Left lung (tissue), 10 donors: ENCODE data around the gene PTCD3. TPM values are rescaled to one million over a fixed set of nuclear protein-coding genes. Genes with fewer than 3 reads are reported as not detected.

Experiments used
- ATAC-seq: fragments of 200-7000 bp; cut with Tn5 transposase; one replicate; pipeline ENCODE4 v1.9.1; 2020; ENCODE audit warnings: moderate library complexity
- DNase-seq, 4 donors: peaks; one replicate each; pipeline ENCODE4 v3.0.0-alpha.2; 2013 to 2020
- H3K27ac ChIP-seq, 2 donors: fragments of 200-600 bp; sonication (generic) in 1 of 2; one replicate each; pipeline versions ENCODE4 v1.5.0 to v1.8.0; 2020 to 2021
- H3K27me3 ChIP-seq, 2 donors: fragments of 200-600 bp; sonication (generic) in 1 of 2; one replicate each; pipeline versions ENCODE4 v1.5.0 to v1.8.0; 2020 to 2021
- H3K36me3 ChIP-seq, 2 donors: fragments of 200-600 bp; sonication (generic) in 1 of 2; one replicate each; pipeline versions ENCODE4 v1.5.0 to v1.8.0; 2020 to 2021
- H3K4me1 ChIP-seq, 2 donors: fragments of 200-600 bp; one replicate each; pipeline ENCODE4 v1.8.0; 2021
- H3K4me3 ChIP-seq, 2 donors: fragments of 200-600 bp; sonication (generic) in 1 of 2; one replicate each; pipeline versions ENCODE4 v1.5.0 to v1.8.0; 2020 to 2021; ENCODE audit warnings: mild to moderate bottlenecking in 1 of 2
- H3K9me3 ChIP-seq, 2 donors: fragments of 200-600 bp; sonication (generic) in 1 of 2; one replicate each; pipeline versions ENCODE4 v1.5.0 to v1.8.0; 2020 to 2021
- intact Hi-C, 2 donors: fragments of 100-400 bp; cut with DNase I; formaldehyde crosslinking; loops; one replicate each; pipeline versions ENCODE4 v1.11.2 to v1.14.2; 2022
- polyA plus RNA-seq, 6 donors: library from polyadenylated mRNA; unstranded; fragments of 120-200 nt; gene quantifications; one replicate each; pipeline ENCODE4 v1.2.1, GENCODE V29; 2013; ENCODE audit not compliant: insufficient read length in 6 of 6
- total RNA-seq, 2 donors: library from RNA; stranded (reverse); fragmentation: NEBNext Ultra II Directional; extraction: Animal tissue kit (Norgen Biotek cat#: 25700); gene quantifications; one replicate each; pipeline ENCODE4 v1.2.1, GENCODE V29; 2021
- TF ChIP-seq, protein P1 (sequence below), 2 donors: fragments of 200-600 bp; sonication (generic) in 1 of 2; IDR thresholded peaks; one replicate each; pipeline versions ENCODE4 v1.5.0 to v1.8.0; 2021; ENCODE audit warnings: antibody characterized with exemption in 2 of 2
- donor health status: DM: no; HTN: yes; CAD: no.
- donor health status: DM: no; HTN: no; CAD: no.

Gene PTCD3
- total and polyA plus RNA-seq, 8 donors, result 76.8 to 175 (median 137) TPM

DNA sequence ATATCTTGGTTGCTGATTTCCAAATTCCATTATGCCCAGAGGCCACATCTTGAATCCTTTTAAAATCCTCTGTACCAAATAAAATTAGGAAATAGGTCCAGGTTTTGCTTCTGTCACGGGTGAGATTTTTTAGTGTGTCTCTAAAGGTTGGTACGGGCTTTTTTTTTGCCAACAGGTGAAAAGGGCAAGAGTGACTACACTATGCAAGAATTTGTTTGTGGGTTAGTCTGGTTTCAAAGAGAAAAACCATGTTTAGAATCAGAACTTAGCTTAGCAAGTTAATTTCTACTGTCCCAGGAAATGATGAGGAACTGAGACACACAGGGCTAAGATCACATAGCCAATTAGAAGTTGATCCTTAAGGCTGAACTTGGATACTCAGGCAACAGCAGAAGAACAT, 42.0 kb upstream of the PTCD3 start:
- H3K4me1 ChIP-seq, result peaks cover 0 to 6% of the 10 kb centered on the region in 2 donors
- ATAC-seq (no peak), DNase-seq (no peak)
- no peak overlapping the region for H3K4me3 ChIP-seq
- TF ChIP-seq, protein P1, sequence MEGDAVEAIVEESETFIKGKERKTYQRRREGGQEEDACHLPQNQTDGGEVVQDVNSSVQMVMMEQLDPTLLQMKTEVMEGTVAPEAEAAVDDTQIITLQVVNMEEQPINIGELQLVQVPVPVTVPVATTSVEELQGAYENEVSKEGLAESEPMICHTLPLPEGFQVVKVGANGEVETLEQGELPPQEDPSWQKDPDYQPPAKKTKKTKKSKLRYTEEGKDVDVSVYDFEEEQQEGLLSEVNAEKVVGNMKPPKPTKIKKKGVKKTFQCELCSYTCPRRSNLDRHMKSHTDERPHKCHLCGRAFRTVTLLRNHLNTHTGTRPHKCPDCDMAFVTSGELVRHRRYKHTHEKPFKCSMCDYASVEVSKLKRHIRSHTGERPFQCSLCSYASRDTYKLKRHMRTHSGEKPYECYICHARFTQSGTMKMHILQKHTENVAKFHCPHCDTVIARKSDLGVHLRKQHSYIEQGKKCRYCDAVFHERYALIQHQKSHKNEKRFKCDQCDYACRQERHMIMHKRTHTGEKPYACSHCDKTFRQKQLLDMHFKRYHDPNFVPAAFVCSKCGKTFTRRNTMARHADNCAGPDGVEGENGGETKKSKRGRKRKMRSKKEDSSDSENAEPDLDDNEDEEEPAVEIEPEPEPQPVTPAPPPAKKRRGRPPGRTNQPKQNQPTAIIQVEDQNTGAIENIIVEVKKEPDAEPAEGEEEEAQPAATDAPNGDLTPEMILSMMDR (IDR thresholded peaks at IDR 0.05), result no peak
- intact Hi-C loops, result no loop called here
- H3K27me3 ChIP-seq, result no peaks in the 10 kb centered on the region
- peaks cover 0 to 2% of the 10 kb centered on the region in 2 donors for H3K9me3 ChIP-seq
- H3K27ac ChIP-seq, result no peak overlapping the region
- peaks cover 0 to 79% of the 10 kb centered on the region in 2 donors for H3K36me3 ChIP-seq

DNA sequence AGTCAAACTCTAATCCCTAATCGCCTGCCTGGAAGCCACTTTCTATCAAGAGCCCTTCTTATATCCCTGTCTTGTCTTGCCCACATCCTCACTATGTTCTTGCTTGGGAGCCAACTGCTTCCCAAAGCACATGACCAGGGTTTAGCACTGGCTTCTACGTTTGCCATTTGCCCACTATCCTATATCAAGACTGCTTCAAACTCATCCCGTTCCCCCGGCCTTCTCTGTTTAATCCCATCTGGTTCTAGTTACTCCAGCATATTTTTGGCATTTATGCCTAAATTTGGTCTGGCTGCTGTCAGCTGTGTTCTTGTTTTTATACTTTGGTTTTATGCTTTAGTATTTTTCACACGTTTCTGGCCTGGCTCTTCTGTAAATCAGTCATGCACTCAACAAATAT, 40.5 kb upstream of the PTCD3 start:
- peaks cover 0 to 2% of the 10 kb centered on the region in 2 donors for H3K9me3 ChIP-seq
- intact Hi-C loops, result no loop called here
- ATAC-seq, result no peak
- H3K36me3 ChIP-seq, result peaks cover 0 to 83% of the 10 kb centered on the region in 2 donors
- DNase-seq, result no peak
- TF ChIP-seq, protein P1 (IDR thresholded peaks at IDR 0.05), result no peak
- H3K4me3 ChIP-seq, result no peak overlapping the region
- peaks cover 0 to 6% of the 10 kb centered on the region in 2 donors for H3K4me1 ChIP-seq
- H3K27ac ChIP-seq, result no peak overlapping the region
- H3K27me3 ChIP-seq, result no peaks in the 10 kb centered on the region

DNA sequence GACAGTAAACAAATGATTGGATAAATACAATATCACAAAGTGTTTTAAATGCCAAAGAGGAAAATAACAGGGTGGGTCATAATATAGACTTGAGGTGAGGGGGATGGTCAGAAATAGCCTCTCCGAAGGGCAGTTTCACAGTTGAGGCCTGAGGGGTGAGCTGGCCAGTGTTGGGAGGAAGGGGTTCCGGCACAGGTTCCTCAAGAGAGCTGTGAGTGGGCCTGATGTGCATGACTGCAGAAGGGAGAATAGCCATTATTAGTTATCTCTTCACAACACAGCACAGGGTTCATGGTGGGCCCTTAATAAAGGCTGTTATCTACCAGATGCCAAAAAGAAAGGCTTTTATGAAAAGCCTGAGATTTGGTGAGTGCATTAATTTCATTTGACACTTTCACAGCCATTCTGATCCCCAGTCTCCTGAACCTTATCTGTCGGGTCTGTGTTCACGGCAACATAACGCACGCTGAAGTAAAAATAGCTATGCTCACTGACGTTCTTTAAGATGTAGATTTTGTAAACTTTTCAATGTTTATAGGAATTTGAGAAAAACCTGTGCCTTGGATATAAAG, 39.9 kb upstream of the PTCD3 start:
- TF ChIP-seq, protein P1 (IDR thresholded peaks at IDR 0.05), result no peak
- Histone ChIP-seq H3K9me3 (peaks cover 0 to 2% of the 10 kb centered on the region in 2 donors), H3K27me3 (no peaks in the 10 kb centered on the region), H3K4me1 (peaks cover 0 to 6% of the 10 kb centered on the region in 2 donors), H3K36me3 (peaks cover 0 to 82% of the 10 kb centered on the region in 2 donors), H3K4me3 (no peak overlapping the region), H3K27ac (no peak overlapping the region)
- ATAC-seq (no peak), DNase-seq (no peak)
- intact Hi-C loops, result no loop called here

DNA sequence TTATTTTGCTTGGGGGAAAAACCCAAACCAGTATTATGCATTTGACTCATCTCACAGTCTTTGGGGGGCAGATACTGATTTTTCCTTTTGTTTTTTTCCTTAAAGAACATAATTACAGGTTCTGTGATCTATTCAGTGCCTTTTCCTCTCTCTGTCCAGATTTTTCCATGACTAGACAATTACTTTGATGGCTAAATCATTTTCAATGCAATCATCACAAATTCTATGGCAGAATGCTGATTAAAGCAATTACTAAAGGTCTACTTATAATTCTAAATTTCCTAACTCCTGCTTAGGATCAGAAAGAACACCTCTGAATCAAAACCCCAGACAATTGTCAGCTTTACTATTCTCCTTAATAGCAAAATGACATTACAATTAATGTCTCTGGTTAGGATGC, 39.1 kb upstream of the PTCD3 start:
- Histone ChIP-seq H3K4me3 (no peak overlapping the region), H3K9me3 (peaks cover 0 to 2% of the 10 kb centered on the region in 2 donors), H3K4me1 (peaks cover 1 to 3% of the 10 kb centered on the region in 2 donors), H3K27me3 (no peaks in the 10 kb centered on the region), H3K36me3 (peaks cover 0 to 79% of the 10 kb centered on the region in 2 donors), H3K27ac (no peak overlapping the region)
- no peak for ATAC-seq
- TF ChIP-seq, protein P1 (IDR thresholded peaks at IDR 0.05), result no peak
- DNase-seq, result no peak
- intact Hi-C loops, result no loop called here

DNA sequence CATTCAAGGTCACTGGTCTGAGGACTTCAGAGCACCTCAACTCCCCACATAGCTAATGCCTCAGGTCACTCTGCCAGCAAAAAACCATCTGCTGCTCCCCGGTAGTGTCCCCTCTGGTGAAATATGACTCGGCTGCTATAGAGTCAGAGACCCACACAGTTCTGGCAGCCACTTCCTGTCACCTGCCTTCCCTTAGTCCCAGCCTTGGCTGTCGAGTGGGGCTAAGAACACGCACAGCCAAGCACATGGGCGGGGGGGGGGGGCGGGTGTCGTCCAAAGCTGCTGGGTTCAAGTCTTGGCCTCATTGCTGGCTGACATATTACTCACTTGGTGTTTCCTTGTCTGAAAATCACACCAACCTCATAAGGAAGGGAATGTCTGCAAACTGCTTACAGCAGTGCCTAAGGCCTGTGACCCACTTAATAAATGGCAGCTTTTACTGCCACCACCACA, 37.9 kb upstream of the PTCD3 start:
- peaks cover 0 to 75% of the 10 kb centered on the region in 2 donors for H3K36me3 ChIP-seq
- no peaks in the 10 kb centered on the region for H3K9me3 ChIP-seq
- no peak for ATAC-seq
- H3K27me3 ChIP-seq, result no peaks in the 10 kb centered on the region
- DNase-seq, result no peak
- H3K4me3 ChIP-seq, result no peak overlapping the region
- TF ChIP-seq, protein P1 (IDR thresholded peaks at IDR 0.05), result no peak
- intact Hi-C loops, result no loop called here
- peaks cover 10 to 11% of the 10 kb centered on the region in 2 donors for H3K4me1 ChIP-seq
- no peak overlapping the region for H3K27ac ChIP-seq
